Peyer's patch (tissue), 4 donors: Measurements from ENCODE around the gene ATP1A2. TPM values are rescaled to one million over a fixed set of nuclear protein-coding genes. Genes with fewer than 3 reads are reported as not detected.

Experiments
- DNase-seq, 3 donors: peaks; one replicate each; pipeline ENCODE4 v3.0.0-alpha.2; 2017 to 2019
- H3K27ac ChIP-seq, 4 donors: fragments of 200-600 bp; sonication (generic); one replicate each; pipeline ENCODE4 v1.5.1; 2016 to 2019
- H3K27me3 ChIP-seq, 2 donors: fragments of 200-600 bp; sonication (generic); one replicate each; pipeline ENCODE4 v1.5.1; 2019
- H3K36me3 ChIP-seq, 3 donors: fragments of 200-600 bp; sonication (generic); one replicate each; pipeline ENCODE4 v1.5.1; 2016 to 2019
- H3K4me1 ChIP-seq, 4 donors: fragments of 200-600 bp; sonication (generic); one replicate each; pipeline ENCODE4 v1.5.1; 2016 to 2019
- H3K4me3 ChIP-seq, 4 donors: fragments of 200-600 bp; sonication (generic); 1 replicate in 3 of 4; 2 replicates in 1 of 4; pipeline ENCODE4 v1.5.1; 2016 to 2019; ENCODE audit warnings: mild to moderate bottlenecking in 1 of 4
- H3K9me3 ChIP-seq, 4 donors: fragments of 200-600 bp; sonication (generic); one replicate each; pipeline ENCODE4 v1.5.1; 2016 to 2019; ENCODE audit warnings: mild to moderate bottlenecking in 1 of 4
- CTCF ChIP-seq, 6 experiments: fragments of 450-650 bp in 4 of 6; fragments of 200-600 bp in 2 of 6; sonication (generic) in 1 of 6; IDR thresholded peaks; one replicate each; pipeline ENCODE4 v1.5.1; 2017 to 2019; ENCODE audit warnings: antibody characterized with exemption in 6 of 6, mild to moderate bottlenecking in 3 of 6, moderate library complexity in 1 of 6
- POLR2A ChIP-seq, 2 donors: fragments of 450-650 bp; IDR thresholded peaks; one replicate each; pipeline ENCODE4 v1.5.1; 2017; ENCODE audit warnings: antibody characterized with exemption in 2 of 2, mild to moderate bottlenecking in 2 of 2, moderate library complexity in 2 of 2
- total RNA-seq, 4 donors: library from RNA; depleted of rRNA; stranded (reverse); fragments of >200 nt; gene quantifications; one replicate each; pipeline ENCODE4 v1.1.0, GENCODE V29; 2016

ATP1A2 gene
- total RNA-seq, 4 donors from 2014 or later: 2.3 to 7.4 (median 6.0) TPM

- Histone ChIP-seq H3K4me3 (no peak overlapping the region), H3K27me3 (no peaks in the 10 kb centered on the region), H3K27ac (no peak overlapping the region), H3K36me3 (peaks cover 0 to 6% (median 0%) of the 10 kb centered on the region in 3 donors), H3K4me1 (no peaks in the 10 kb centered on the region), H3K9me3 (no peaks in the 10 kb centered on the region)
- TF ChIP-seq CTCF (IDR thresholded peaks at IDR 0.05) (no peak), POLR2A (IDR thresholded peaks at IDR 0.05) (no peak)
- no peak for DNase-seq
These were observed 13.5 kb downstream of the ATP1A2 start for GRCh38 chr1:160129046-160129445.

GRCh38 chr1:160129558-160129957 is 14.0 kb downstream of the ATP1A2 start:
- H3K4me3 ChIP-seq: no peak overlapping the region
- no peak for DNase-seq
- no peak overlapping the region for H3K27ac ChIP-seq
- H3K9me3 ChIP-seq: no peaks in the 10 kb centered on the region
- TF ChIP-seq CTCF (IDR thresholded peaks at IDR 0.05) (no peak), POLR2A (IDR thresholded peaks at IDR 0.05) (no peak)
- no peaks in the 10 kb centered on the region for H3K4me1 ChIP-seq
- no peaks in the 10 kb centered on the region for H3K27me3 ChIP-seq
- peaks cover 0 to 6% (median 0%) of the 10 kb centered on the region in 3 donors for H3K36me3 ChIP-seq

- TF ChIP-seq POLR2A (IDR thresholded peaks at IDR 0.05) (no peak), CTCF (IDR thresholded peaks at IDR 0.05) (no peak)
- DNase-seq: no peak
- Histone ChIP-seq H3K4me1 (no peaks in the 10 kb centered on the region), H3K9me3 (no peaks in the 10 kb centered on the region), H3K4me3 (no peak overlapping the region), H3K27me3 (no peaks in the 10 kb centered on the region), H3K27ac (no peak overlapping the region), H3K36me3 (peaks cover 0 to 6% (median 0%) of the 10 kb centered on the region in 3 donors)
These were observed 14.4 kb downstream of the ATP1A2 start for GRCh38 chr1:160129966-160130365.

- no peaks in the 10 kb centered on the region for H3K27me3 ChIP-seq
- no peaks in the 10 kb centered on the region for H3K9me3 ChIP-seq
- H3K4me1 ChIP-seq: no peaks in the 10 kb centered on the region
- no peak overlapping the region for H3K4me3 ChIP-seq
- no peak overlapping the region for H3K27ac ChIP-seq
- no peak for DNase-seq
- peaks cover 0 to 6% (median 0%) of the 10 kb centered on the region in 3 donors for H3K36me3 ChIP-seq
- no peak for TF ChIP-seq CTCF (IDR thresholded peaks at IDR 0.05)
These were observed 14.9 kb downstream of the ATP1A2 start for GRCh38 chr1:160130486-160130885.

- DNase-seq: no peak
- peaks cover 0 to 6% (median 0%) of the 10 kb centered on the region in 3 donors for H3K36me3 ChIP-seq
- no peak overlapping the region for H3K27ac ChIP-seq
- no peaks in the 10 kb centered on the region for H3K4me1 ChIP-seq
- no peaks in the 10 kb centered on the region for H3K27me3 ChIP-seq
- no peak overlapping the region for H3K4me3 ChIP-seq
- H3K9me3 ChIP-seq: no peaks in the 10 kb centered on the region
- TF ChIP-seq POLR2A (IDR thresholded peaks at IDR 0.05): no peak
- TF ChIP-seq CTCF (IDR thresholded peaks at IDR 0.05): no peak
These were observed 15.4 kb downstream of the ATP1A2 start for GRCh38 chr1:160130939-160131338.
